ENCODE measurements around the gene BRD9. TPM values are rescaled to one million over a fixed set of nuclear protein-coding genes. Genes with fewer than 3 reads are reported as not detected.

The BRD9 gene
- total and polyA plus RNA-seq, 2 donors (not counting 3 experiments of a cell fraction or from before 2014, with no cell fraction given) = 17.6 to 67.6 TPM

GRCh38 chr5:911601-912000 lies 19.0 kb upstream of the BRD9 start:
- dilution Hi-C loops (cut with MboI; ENCODE audit: extremely low pct_ligation_motif_present, low sequenced_read_pairs) (no loop called here), intact Hi-C loops (cut with micrococcal nuclease) (no loop called here)
- Histone ChIP-seq H3K4me3 (replicated peaks in 1 of 3; ENCODE audit: insufficient read depth in 1 of 3, low read depth in 1 of 3, low read length in 3 of 3) (no peak overlapping the region), H4K20me1 (replicated peaks; ENCODE audit: control insufficient read depth, extremely low read depth, insufficient read depth, low read length) (no peaks in the 10 kb centered on the region), H3K27me3 (ENCODE audit: control insufficient read depth in 2 of 2, insufficient read depth in 2 of 2, low read length in 2 of 2) (no peaks in the 10 kb centered on the region), H3K79me2 (ENCODE audit: control insufficient read depth, insufficient read depth, low read length) (no peaks in the 10 kb centered on the region), H3K9me3 (replicated peaks; ENCODE audit: control insufficient read depth, insufficient read depth, low read length) (no peaks in the 10 kb centered on the region), H3K9ac (replicated peaks; ENCODE audit: extremely low read depth, insufficient read depth, low read length) (peak overlapping the region; percentile 45), H2AFZ (ENCODE audit: low read depth, low read length) (no peak overlapping the region), H3K27ac (ENCODE audit: insufficient read depth, low read depth, low read length) (peak overlapping the region; percentile 82), H3K4me1 (ENCODE audit: control insufficient read depth, extremely low read depth, insufficient read depth, low read length) (peaks cover 4% of the 10 kb centered on the region), H3K9me1 (replicated peaks; ENCODE audit: control insufficient read depth, extremely low read depth, insufficient read depth, low read length) (no peaks in the 10 kb centered on the region), H3K36me3 (ENCODE audit: control insufficient read depth in 2 of 2, extremely low read depth in 1 of 2, insufficient read depth in 2 of 2, low read length in 2 of 2) (peaks cover 3 to 8% of the 10 kb centered on the region in 2 experiments), H3K4me2 (ENCODE audit: insufficient read depth, low read length) (no peak overlapping the region)
- no TSS peak for BruUV-seq (replicated peaks)
- peak; percentile 67 for FAIRE-seq
- CTCF ChIA-PET = interaction anchor here (0.9 to 1.5 kb wide), 3 partner anchors 9 to 19 kb away, joined by 3 to 4 read pairs (median 4); partner anchors contain the start of genes BRD9 and TRIP13
- peak; percentile 23 for DNase-seq (ENCODE audit: low read depth, low spot score)
- TF ChIP-seq POLR2AphosphoS5 (IDR thresholded peaks at IDR 0.05; ENCODE audit: insufficient read depth, low read depth, low read length) = no peak
- no peak for TF ChIP-seq JUN (IDR thresholded peaks at IDR 0.05; ENCODE audit: borderline replicate concordance, insufficient read depth, insufficient read length, low read depth)
- no peak for TF ChIP-seq MYC (IDR thresholded peaks at IDR 0.05; ENCODE audit: low read depth, low read length)
- no peak for TF ChIP-seq CTCF (IDR thresholded peaks at IDR 0.05; ENCODE audit: extremely low read depth in 1 of 2, insufficient read depth in 1 of 2, low read depth in 1 of 2, low read length in 2 of 2)
- TF ChIP-seq POLR2A (IDR thresholded peaks at IDR 0.05; ENCODE audit: low read depth, low read length) = no peak
- no peak for TF ChIP-seq MAX (IDR thresholded peaks at IDR 0.05; ENCODE audit: insufficient read depth, insufficient read length)
- TF ChIP-seq GATA2 (IDR thresholded peaks at IDR 0.05; ENCODE audit: insufficient read depth, insufficient read length, low read depth, low read length) = no peak
- TF ChIP-seq EZH2 (IDR thresholded peaks at IDR 0.05; ENCODE audit: borderline replicate concordance, low read depth, low read length, severe bottlenecking) = no peak
- TF ChIP-seq FOS (IDR thresholded peaks at IDR 0.05; ENCODE audit: borderline replicate concordance, insufficient read depth, low read length) = no peak
- POLR2A ChIA-PET = no interaction called here

Data from endothelial cell of umbilical vein (primary cell).